ENCODE measurements around the gene RAPGEF3. TPM values are rescaled to one million over a fixed set of nuclear protein-coding genes. Genes with fewer than 3 reads are reported as not detected.

RAPGEF3 gene
- total and polyA plus RNA-seq, 2 of the 13 experiments (the other 11 are each of a cell fraction or from before 2014, with no cell fraction given) = 0.07 TPM

DNA sequence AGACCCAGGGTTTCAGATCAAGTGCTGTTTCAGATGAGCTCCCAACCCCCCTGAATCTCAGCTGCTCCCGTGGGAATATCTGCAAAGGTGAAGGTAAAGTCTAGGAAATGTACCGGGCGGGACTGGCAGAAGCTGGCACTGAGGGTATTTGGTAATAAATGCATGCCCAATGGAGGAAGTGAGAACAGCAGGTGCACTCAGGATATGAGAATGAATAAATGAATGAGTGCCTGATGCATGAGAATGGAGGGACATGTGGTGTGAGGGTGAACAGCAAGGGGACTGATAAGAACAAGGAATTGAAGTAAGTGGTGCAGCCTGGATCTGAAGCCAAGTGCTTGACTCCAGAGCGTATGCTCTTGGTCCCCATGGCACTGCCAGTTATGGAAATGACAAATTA, 11.6 kb downstream of the RAPGEF3 start:
- no TSS peak for BruUV-seq (replicated peaks)
- POLR2A ChIA-PET = no interaction called here
- Histone ChIP-seq H3K4me3 (replicated peaks in 1 of 3; ENCODE audit: insufficient read depth in 1 of 3, low read depth in 2 of 3, low read length in 3 of 3) (no peak overlapping the region), H3K79me2 (ENCODE audit: insufficient read depth, low read length) (no peaks in the 10 kb centered on the region), H3K9ac (ENCODE audit: insufficient read depth, low read depth, low read length) (no peak overlapping the region), H3K4me1 (ENCODE audit: insufficient read depth, low read length) (peaks cover 14% of the 10 kb centered on the region), H3K36me3 (replicated peaks in 1 of 2; ENCODE audit: control insufficient read depth in 1 of 2, insufficient read depth in 2 of 2, low read length in 2 of 2) (no peaks in the 10 kb centered on the region), H3K4me2 (ENCODE audit: low read depth, low read length) (no peak overlapping the region), H3K27me3 (ENCODE audit: control insufficient read depth in 1 of 2, insufficient read depth in 2 of 2, low read length in 2 of 2) (peaks cover 17 to 58% of the 10 kb centered on the region in 2 experiments; a peak in 4 of 5 replicates), H4K20me1 (ENCODE audit: insufficient read depth, low read length) (no peaks in the 10 kb centered on the region), H2AFZ (ENCODE audit: low read length) (no peak overlapping the region), H3K9me3 (ENCODE audit: low read length) (no peaks in the 10 kb centered on the region), H3K27ac (ENCODE audit: extremely low read length, insufficient read depth, low read length) (no peak overlapping the region)
- in situ Hi-C loops (cut with HindIII; ENCODE audit: extremely low pct_ligation_motif_present, low pct_unique_long_range_greater_than_20kb) (no loop called here), intact Hi-C loops (cut with micrococcal nuclease; ENCODE audit: unreplicated experiment) (no loop called here)
- CTCF ChIA-PET (ENCODE audit: low intra/inter-chr PET ratio, low total read pairs) = no interaction called here
- DNase-seq (ENCODE audit: low spot score) (no peak), FAIRE-seq (no peak), ATAC-seq (no peak)
- TF ChIP-seq SYNCRIP (IDR thresholded peaks at IDR 0.05; ENCODE audit: insufficient read depth, low read depth, low read length) (no peak), ZFYVE20 (CRISPR knock-in tag; IDR thresholded peaks at IDR 0.05; ENCODE audit: borderline replicate concordance, low read depth) (no peak), ZFP62 (CRISPR knock-in tag; IDR thresholded peaks at IDR 0.05) (no peak), CHCHD3 (CRISPR knock-in tag; IDR thresholded peaks at IDR 0.05) (no peak), ZNF709 (CRISPR knock-in tag; IDR thresholded peaks at IDR 0.05) (no peak), ETV5 (CRISPR knock-in tag; IDR thresholded peaks at IDR 0.05; ENCODE audit: borderline replicate concordance) (no peak), KLF6 (CRISPR knock-in tag; IDR thresholded peaks at IDR 0.05) (no peak), KDM5A (IDR thresholded peaks at IDR 0.05; ENCODE audit: borderline replicate concordance, low read length) (no peak), PRPF4 (IDR thresholded peaks at IDR 0.05; ENCODE audit: low read depth, low read length, poor library complexity, severe bottlenecking) (no peak), U2AF2 (IDR thresholded peaks at IDR 0.05; ENCODE audit: low read depth, low read length) (no peak)
- TF ChIP-seq, protein P1, sequence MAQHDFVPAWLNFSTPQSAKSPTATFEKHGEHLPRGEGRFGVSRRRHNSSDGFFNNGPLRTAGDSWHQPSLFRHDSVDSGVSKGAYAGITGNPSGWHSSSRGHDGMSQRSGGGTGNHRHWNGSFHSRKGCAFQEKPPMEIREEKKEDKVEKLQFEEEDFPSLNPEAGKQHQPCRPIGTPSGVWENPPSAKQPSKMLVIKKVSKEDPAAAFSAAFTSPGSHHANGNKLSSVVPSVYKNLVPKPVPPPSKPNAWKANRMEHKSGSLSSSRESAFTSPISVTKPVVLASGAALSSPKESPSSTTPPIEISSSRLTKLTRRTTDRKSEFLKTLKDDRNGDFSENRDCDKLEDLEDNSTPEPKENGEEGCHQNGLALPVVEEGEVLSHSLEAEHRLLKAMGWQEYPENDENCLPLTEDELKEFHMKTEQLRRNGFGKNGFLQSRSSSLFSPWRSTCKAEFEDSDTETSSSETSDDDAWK (CRISPR knock-in tag; IDR thresholded peaks at IDR 0.05) = no peak
- TF ChIP-seq, protein P2, sequence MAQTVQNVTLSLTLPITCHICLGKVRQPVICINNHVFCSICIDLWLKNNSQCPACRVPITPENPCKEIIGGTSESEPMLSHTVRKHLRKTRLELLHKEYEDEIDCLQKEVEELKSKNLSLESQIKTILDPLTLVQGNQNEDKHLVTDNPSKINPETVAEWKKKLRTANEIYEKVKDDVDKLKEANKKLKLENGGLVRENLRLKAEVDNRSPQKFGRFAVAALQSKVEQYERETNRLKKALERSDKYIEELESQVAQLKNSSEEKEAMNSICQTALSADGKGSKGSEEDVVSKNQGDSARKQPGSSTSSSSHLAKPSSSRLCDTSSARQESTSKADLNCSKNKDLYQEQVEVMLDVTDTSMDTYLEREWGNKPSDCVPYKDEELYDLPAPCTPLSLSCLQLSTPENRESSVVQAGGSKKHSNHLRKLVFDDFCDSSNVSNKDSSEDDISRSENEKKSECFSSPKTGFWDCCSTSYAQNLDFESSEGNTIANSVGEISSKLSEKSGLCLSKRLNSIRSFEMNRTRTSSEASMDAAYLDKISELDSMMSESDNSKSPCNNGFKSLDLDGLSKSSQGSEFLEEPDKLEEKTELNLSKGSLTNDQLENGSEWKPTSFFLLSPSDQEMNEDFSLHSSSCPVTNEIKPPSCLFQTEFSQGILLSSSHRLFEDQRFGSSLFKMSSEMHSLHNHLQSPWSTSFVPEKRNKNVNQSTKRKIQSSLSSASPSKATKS (CRISPR knock-in tag; IDR thresholded peaks at IDR 0.05) = no peak
- TF ChIP-seq, protein P3, sequence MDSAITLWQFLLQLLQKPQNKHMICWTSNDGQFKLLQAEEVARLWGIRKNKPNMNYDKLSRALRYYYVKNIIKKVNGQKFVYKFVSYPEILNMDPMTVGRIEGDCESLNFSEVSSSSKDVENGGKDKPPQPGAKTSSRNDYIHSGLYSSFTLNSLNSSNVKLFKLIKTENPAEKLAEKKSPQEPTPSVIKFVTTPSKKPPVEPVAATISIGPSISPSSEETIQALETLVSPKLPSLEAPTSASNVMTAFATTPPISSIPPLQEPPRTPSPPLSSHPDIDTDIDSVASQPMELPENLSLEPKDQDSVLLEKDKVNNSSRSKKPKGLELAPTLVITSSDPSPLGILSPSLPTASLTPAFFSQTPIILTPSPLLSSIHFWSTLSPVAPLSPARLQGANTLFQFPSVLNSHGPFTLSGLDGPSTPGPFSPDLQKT (CRISPR knock-in tag; IDR thresholded peaks at IDR 0.05; ENCODE audit: borderline replicate concordance) = no peak
- 4% methylated on average over 4 of the region's 4 CpGs for WGBS (ENCODE audit: low lambda C conversion rate)
